Left ventricle myocardium inferior (tissue), 1 donor: ENCODE results near the gene RARRES2. TPM values are rescaled to one million over a fixed set of nuclear protein-coding genes. Genes with fewer than 3 reads are reported as not detected.
"Not testable (repeated sequence)": the region's sequence is repeated elsewhere in the genome, so short reads cannot be mapped to it uniquely, and the experiment has no call there.

Source experiments
- DNase-seq: peaks from one replicate; pipeline ENCODE4 v3.0.0-alpha.2; 2020
- H3K27ac ChIP-seq: fragments of 200-600 bp; replicated peaks from 2 replicates; pipeline ENCODE4 v1.8.0; 2021
- H3K27me3 ChIP-seq: fragments of 200-600 bp; 2 replicates; pipeline ENCODE4 v1.8.0; 2021; ENCODE audit warnings: low read depth
- H3K36me3 ChIP-seq: fragments of 200-600 bp; 2 replicates; pipeline ENCODE4 v1.8.0; 2021
- H3K4me1 ChIP-seq: fragments of 200-600 bp; 2 replicates; pipeline ENCODE4 v1.8.0; 2021
- H3K4me3 ChIP-seq: fragments of 200-600 bp; 2 replicates; pipeline ENCODE4 v1.8.0; 2021; ENCODE audit warnings: mild to moderate bottlenecking, moderate library complexity
- H3K9me3 ChIP-seq: fragments of 200-600 bp; replicated peaks from 2 replicates; pipeline ENCODE4 v1.8.0; 2021
- intact Hi-C: fragments of 100-400 bp; cut with micrococcal nuclease; formaldehyde crosslinking; loops from one replicate; pipeline ENCODE4 v1.11.0; 2022
- total RNA-seq: library from RNA; stranded (reverse); fragmentation: NEBNext Ultra II Directional; extraction: Animal tissue kit (Norgen Biotek cat#: 25700); gene quantifications from one replicate; pipeline ENCODE4 v1.2.1, GENCODE V29; 2021
- donor health status: DM: no; HTN: yes; CAD: no; lungs with severe emphysema.

The RARRES2 gene
- total RNA-seq, 1 donor from 2014 or later, result 17.6 TPM

- H3K4me1 ChIP-seq, H3K9me3 ChIP-seq, H3K27me3 ChIP-seq, intact Hi-C loops, H3K27ac ChIP-seq, H3K4me3 ChIP-seq, H3K36me3 ChIP-seq, DNase-seq: not testable (repeated sequence)
Measured at GRCh38 chr7:150302908-150303310, 38.5 kb downstream of the RARRES2 start.

DNA sequence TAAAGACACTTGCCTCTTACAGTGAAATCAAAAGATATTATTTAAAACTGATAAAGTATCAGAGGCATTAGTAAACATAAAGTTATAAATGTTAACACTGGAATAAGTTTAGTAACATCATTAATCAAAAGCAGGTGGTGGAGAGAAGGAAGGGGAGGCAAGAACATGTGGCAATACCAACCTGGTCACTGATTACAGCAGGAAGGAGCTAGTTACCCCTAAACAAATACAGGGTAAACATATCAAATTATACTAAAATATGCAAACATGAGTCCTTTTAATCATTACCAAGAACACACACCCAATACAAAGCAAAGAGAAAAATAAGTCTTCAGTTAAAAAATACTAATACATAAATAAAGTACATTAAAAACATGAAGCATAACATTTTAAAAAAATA, 43.5 kb downstream of the RARRES2 start:
- DNase-seq, H3K9me3 ChIP-seq, H3K27me3 ChIP-seq, intact Hi-C loops, H3K36me3 ChIP-seq, H3K27ac ChIP-seq, H3K4me3 ChIP-seq, H3K4me1 ChIP-seq: not testable (repeated sequence)

DNA sequence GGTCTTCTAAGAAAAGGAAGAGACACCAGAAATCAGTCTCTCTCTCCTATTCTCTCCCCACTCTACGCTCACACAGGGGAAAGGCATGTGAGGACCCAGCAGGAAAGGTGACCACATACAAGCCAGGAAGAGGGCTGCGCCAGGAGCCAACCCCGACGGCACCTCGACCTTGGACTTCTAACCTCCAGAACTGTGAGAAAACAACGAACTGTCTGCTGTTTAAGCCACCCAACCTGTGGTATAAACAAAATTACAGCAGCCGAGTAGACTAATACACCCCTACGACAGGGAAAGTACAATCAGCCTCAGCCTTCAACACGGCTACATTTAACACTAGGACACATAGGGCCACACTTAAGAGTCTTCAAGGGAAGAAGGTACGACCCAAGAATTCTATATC, 44.6 kb downstream of the RARRES2 start:
- H3K4me1 ChIP-seq, intact Hi-C loops, DNase-seq, H3K36me3 ChIP-seq, H3K9me3 ChIP-seq, H3K27ac ChIP-seq, H3K4me3 ChIP-seq, H3K27me3 ChIP-seq: not testable (repeated sequence)

DNA sequence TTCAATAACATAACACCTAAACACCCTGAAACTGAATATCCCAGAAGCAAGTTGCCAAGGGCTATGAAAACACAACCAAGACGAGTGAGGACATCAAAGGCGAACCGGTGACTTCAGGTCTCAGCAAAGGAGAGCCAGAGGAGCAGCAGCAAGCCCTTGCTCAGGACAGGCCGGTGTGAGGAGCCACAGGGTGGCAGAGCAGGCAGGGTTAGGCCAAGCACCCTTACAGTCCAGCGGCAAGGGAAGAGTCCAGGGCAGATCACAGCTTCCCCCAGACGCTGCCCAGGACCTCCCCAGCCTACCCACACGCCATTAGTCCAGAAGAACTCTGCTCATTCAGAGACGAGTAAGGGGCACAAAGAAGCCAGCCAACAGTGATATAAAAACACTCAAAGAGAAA, 45.8 kb downstream of the RARRES2 start:
- intact Hi-C loops, H3K36me3 ChIP-seq, H3K27ac ChIP-seq, H3K4me3 ChIP-seq, H3K27me3 ChIP-seq, DNase-seq, H3K4me1 ChIP-seq, H3K9me3 ChIP-seq: not testable (repeated sequence)

DNA sequence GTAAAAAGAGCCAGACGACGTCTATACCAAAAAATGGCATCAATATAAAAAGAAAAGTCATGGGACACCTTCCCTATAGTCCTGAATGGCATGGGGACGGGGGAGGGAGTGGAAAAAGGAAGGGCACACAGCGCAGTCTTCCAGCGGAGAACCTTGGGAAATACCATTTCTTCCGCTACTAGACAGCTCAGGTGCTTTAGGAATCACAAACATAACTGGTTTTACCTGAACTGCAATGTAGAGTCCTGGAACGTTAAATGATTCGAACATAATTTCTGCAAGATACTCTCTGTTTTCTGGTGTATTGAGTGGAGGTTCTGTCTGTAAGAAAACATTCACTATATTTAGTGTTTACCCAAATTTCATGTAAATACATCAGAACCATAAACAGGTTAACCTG, 46.4 kb downstream of the RARRES2 start:
- H3K9me3 ChIP-seq, H3K4me1 ChIP-seq, H3K27me3 ChIP-seq, H3K27ac ChIP-seq, H3K36me3 ChIP-seq, H3K4me3 ChIP-seq, intact Hi-C loops, DNase-seq: not testable (repeated sequence)

DNA sequence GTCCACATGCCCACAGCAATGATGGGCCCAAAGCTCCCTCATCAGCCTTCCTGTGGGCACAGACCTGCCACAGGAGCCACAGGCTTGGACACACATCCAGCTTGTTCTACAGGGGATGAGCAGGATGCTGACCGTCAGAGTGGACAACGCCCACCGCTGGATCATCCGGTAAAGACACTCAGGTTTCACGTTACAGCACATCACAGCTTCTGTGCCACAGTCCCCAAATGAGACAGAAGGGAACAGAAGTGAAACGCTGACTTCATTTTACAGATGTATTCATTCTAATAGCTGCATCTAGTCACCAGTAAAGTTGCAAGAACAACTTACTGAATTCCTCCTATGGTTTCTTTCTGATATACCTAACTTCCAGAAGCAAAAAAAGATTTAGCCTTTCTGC, 51.1 kb downstream of the RARRES2 start:
- H3K9me3 ChIP-seq, DNase-seq, H3K27ac ChIP-seq, H3K27me3 ChIP-seq, H3K4me1 ChIP-seq, H3K36me3 ChIP-seq, intact Hi-C loops, H3K4me3 ChIP-seq: not testable (repeated sequence)

GRCh38 chr7:150288816-150289215, 52.6 kb downstream of the RARRES2 start:
- H3K9me3 ChIP-seq, H3K4me1 ChIP-seq, H3K27me3 ChIP-seq, intact Hi-C loops, DNase-seq, H3K4me3 ChIP-seq, H3K36me3 ChIP-seq, H3K27ac ChIP-seq: not testable (repeated sequence)

Other genes with a start within 250 kb of the RARRES2 start
- gene LRRC61, start 18.3 kb downstream of the RARRES2 start, total RNA-seq, result 4.3 TPM
- 5.1 TPM for gene ACTR3C, start 18.1 kb downstream of the RARRES2 start, total RNA-seq
- 110 TPM for gene REPIN1, start 27.2 kb upstream of the RARRES2 start, total RNA-seq
- gene ZNF775, start 37.7 kb upstream of the RARRES2 start, total RNA-seq, result 3.1 TPM
- gene GIMAP8, start 109.0 kb upstream of the RARRES2 start, total RNA-seq, result 11.0 TPM
- gene GIMAP7, start 173.2 kb upstream of the RARRES2 start, total RNA-seq, result 16.8 TPM
- 31.2 TPM for gene GIMAP4, start 225.8 kb upstream of the RARRES2 start, total RNA-seq